Peyer's patch (tissue), 4 donors: ENCODE results near the gene RABEP1.

Source experiments
- CTCF ChIP-seq, 6 experiments: fragments of 450-650 bp in 4 of 6; fragments of 200-600 bp in 2 of 6; sonication (generic) in 1 of 6; IDR thresholded peaks; one replicate each; pipeline ENCODE4 v1.5.1; 2017 to 2019; ENCODE audit warnings: antibody characterized with exemption in 6 of 6, mild to moderate bottlenecking in 3 of 6, moderate library complexity in 1 of 6
- POLR2A ChIP-seq, 2 donors: fragments of 450-650 bp; IDR thresholded peaks; one replicate each; pipeline ENCODE4 v1.5.1; 2017; ENCODE audit warnings: antibody characterized with exemption in 2 of 2, mild to moderate bottlenecking in 2 of 2, moderate library complexity in 2 of 2

GRCh38 chr17:5344914-5345313, 62.8 kb downstream of the RABEP1 start:
- TF ChIP-seq CTCF (IDR thresholded peaks at IDR 0.05) (no peak), POLR2A (IDR thresholded peaks at IDR 0.05) (no peak)
